GM12878 (cell line): ENCODE data around the gene GGT5. TPM values are rescaled to one million over a fixed set of nuclear protein-coding genes. Genes with fewer than 3 reads are reported as not detected.

Experiments used
- ATAC-seq: fragments of 200-7000 bp; cut with Tn5 transposase; 3 replicates; pipeline ENCODE4 v1.9.1; 2020; ENCODE audit warnings: mild to moderate bottlenecking, moderate library complexity
- BruUV-seq: library from RNA; stranded (reverse); fragments of 400-500 nt; replicated peaks from 2 replicates; lab custom pipeline; 2021; lab: Mats Ljungman, UMichigan
- CTCF ChIA-PET: fragments of 300-600 bp; sonication (Branson Sonifier 250); formaldehyde crosslinking; extraction: SDS; loops from one replicate; lab custom pipeline; 2021; ENCODE audit warnings: inconsistent platforms; lab: Yijun Ruan, JAX
- POLR2A ChIA-PET: fragments of 350-600 bp; formaldehyde crosslinking; extraction: SDS; loops from one replicate; lab custom pipeline; 2021; ENCODE audit warnings: inconsistent platforms; lab: Charles Lee
- RAD21 ChIA-PET: fragments of 300-600 bp; sonication (Branson Sonifier 250); formaldehyde crosslinking; loops from one replicate; lab custom pipeline; 2023; ENCODE audit warnings: antibody characterized with exemption; ENCODE audit not compliant: unreplicated experiment; lab: Charles Lee
- SMC1A ChIA-PET: fragments of 300-600 bp; sonication (Branson Sonifier 250); formaldehyde crosslinking; loops from one replicate; lab custom pipeline; 2023; ENCODE audit not compliant: unreplicated experiment, uncharacterized antibody; lab: Charles Lee
- DNase-seq: peaks from one replicate; pipeline ENCODE4 v3.0.0-alpha.2; 2011; ENCODE audit warnings: low read depth, low spot score
- FAIRE-seq: peaks from 3 replicates; lab custom pipeline; 2011; peaks lifted over from hg19 to GRCh38; lab: Jason Lieb, UNC
- H2AFZ ChIP-seq: 2 replicates; pipeline ENCODE4 v1.6.0; 2011; ENCODE audit warnings: low read depth, low read length, control low read depth; ENCODE audit not compliant: control insufficient read depth
- H3K27ac ChIP-seq: 2 replicates; pipeline ENCODE4 v1.5.1; 2011; ENCODE audit warnings: control low read depth; ENCODE audit not compliant: control insufficient read depth, insufficient read depth
- H3K27me3 ChIP-seq, 2 experiments: replicated peaks in 1 of 2; 2 replicates each; pipeline versions ENCODE4 v1.6.0 to v1.6.1; 2011; ENCODE audit warnings: low read length in 1 of 2; ENCODE audit not compliant: control insufficient read depth in 2 of 2, insufficient read depth in 2 of 2
- H3K36me3 ChIP-seq, 2 experiments: 2 replicates each; pipeline ENCODE4 v1.5.1; 2011; ENCODE audit warnings: low read length in 1 of 2; ENCODE audit not compliant: control insufficient read depth in 2 of 2, insufficient read depth in 2 of 2
- H3K4me1 ChIP-seq: 2 replicates; pipeline ENCODE4 v1.6.1; 2011; ENCODE audit warnings: mild to moderate bottlenecking, low read length, moderate library complexity, mixed read lengths; ENCODE audit not compliant: control insufficient read depth, insufficient read depth
- H3K4me2 ChIP-seq: 2 replicates; pipeline ENCODE4 v1.6.0; 2011; ENCODE audit warnings: control low read depth; ENCODE audit not compliant: control insufficient read depth, insufficient read depth
- H3K4me3 ChIP-seq: fragments of 200-600 bp; sonication (generic); 2 replicates; pipeline ENCODE4 v1.5.1; 2016
- H3K79me2 ChIP-seq: 2 replicates; pipeline ENCODE4 v1.6.0; 2011; ENCODE audit warnings: low read length; ENCODE audit not compliant: control insufficient read depth, insufficient read depth
- H3K9ac ChIP-seq: 2 replicates; pipeline ENCODE4 v1.8.0; 2011; ENCODE audit warnings: low read length, control low read depth, mixed read lengths; ENCODE audit not compliant: control insufficient read depth, insufficient read depth
- H3K9me3 ChIP-seq: replicated peaks from 3 replicates; pipeline ENCODE4 v1.5.1; 2011; ENCODE audit warnings: mild to moderate bottlenecking, low read length; ENCODE audit not compliant: control insufficient read depth, insufficient read depth
- H4K20me1 ChIP-seq: 2 replicates; pipeline ENCODE4 v1.6.0; 2011; ENCODE audit not compliant: control insufficient read depth, insufficient read depth
- CREB1 ChIP-seq: IDR thresholded peaks from 2 replicates; pipeline ENCODE4 v1.6.1; 2012; ENCODE audit warnings: low read depth, mild to moderate bottlenecking, inconsistent platforms
- E4F1 ChIP-seq: fragments of 450-650 bp; IDR thresholded peaks from 2 replicates; pipeline ENCODE4 v1.6.1; 2018; ENCODE audit warnings: borderline replicate concordance, mild to moderate bottlenecking; ENCODE audit not compliant: partially characterized antibody
- JUNB ChIP-seq: IDR thresholded peaks from 2 replicates; pipeline ENCODE4 v1.6.1; 2016; ENCODE audit warnings: antibody characterized with exemption, mild to moderate bottlenecking
- NBN ChIP-seq: fragments of 450-650 bp; IDR thresholded peaks from 2 replicates; pipeline ENCODE4 v1.6.1; 2016
- NFYA ChIP-seq: IDR thresholded peaks from 2 replicates; pipeline ENCODE4 v1.6.1; 2011; ENCODE audit warnings: low read depth, mild to moderate bottlenecking, low read length, improper control_type of control experiment, borderline replicate concordance
- POLR2A ChIP-seq: IDR thresholded peaks from 2 replicates; pipeline ENCODE4 v1.6.1; 2011; ENCODE audit warnings: low read depth, mild to moderate bottlenecking, low read length
- RB1 ChIP-seq: fragments of 450-650 bp; formaldehyde crosslinking; IDR thresholded peaks from 2 replicates; pipeline ENCODE4 v1.6.1; 2017; ENCODE audit warnings: mild to moderate bottlenecking, borderline replicate concordance
- TCF7 ChIP-seq: IDR thresholded peaks from 2 replicates; pipeline ENCODE4 v1.6.1; 2014; ENCODE audit warnings: antibody characterized with exemption, borderline replicate concordance
- ZNF24 ChIP-seq: fragments of 450-650 bp; IDR thresholded peaks from 2 replicates; pipeline ENCODE4 v1.6.1; 2017; ENCODE audit warnings: antibody characterized with exemption, mild to moderate bottlenecking
- ZSCAN29 ChIP-seq: fragments of 450-650 bp; IDR thresholded peaks from 2 replicates; pipeline ENCODE4 v1.6.1; 2017; ENCODE audit warnings: mild to moderate bottlenecking, moderate library complexity
- WGBS: methylation state at CpG from one replicate; pipeline ENCODE4 v1.1.6; 2016; ENCODE audit warnings: low lambda C conversion rate; ENCODE audit not compliant: insufficient replicate concordance, insufficient coverage; ENCODE audit errors: missing lambda C conversion rate; 5-methylcytosine and 5-hydroxymethylcytosine counted together
- in situ Hi-C: fragments of 300-500 bp; cut with MboI; formaldehyde crosslinking; loops from 9 replicates; pipeline ENCODE4 v1.14.3; 2018; ENCODE audit warnings: mixed read lengths
- intact Hi-C: fragments of 100-400 bp; cut with micrococcal nuclease; formaldehyde crosslinking; loops from one replicate; pipeline ENCODE4 v1.14.2; 2022; ENCODE audit not compliant: unreplicated experiment
- polyA plus RNA-seq, 11 experiments: library from polyadenylated mRNA; depleted of rRNA in 4 of 11; unstranded in 6 of 11; stranded (reverse) in 5 of 11; fragments of >200 nt; fragmentation: Nextera tagmentation in 4 of 11; fragmentation: Illumina TruSeq in 1 of 11; extraction: Ambion mirVana in 4 of 11; extraction: Trizol in 1 of 11; gene quantifications; 1 replicate in 1 of 11; 2 replicates in 10 of 11; pipeline versions ENCODE4 v1.2.1 to v1.2.3, GENCODE V29; 2011 to 2016; ENCODE audit warnings: inconsistent platforms in 2 of 11, missing spikeins in 2 of 11, low read depth in 1 of 11
- total RNA-seq, 4 experiments: library from RNA; depleted of rRNA in 3 of 4; stranded (reverse); fragments of >200 nt in 3 of 4; fragmentation: Illumina TruSeq in 1 of 4; extraction: Trizol in 1 of 4; gene quantifications; 2 replicates each; pipeline versions ENCODE4 v1.2.1 to v1.2.3, GENCODE V29; 2013 to 2021
- TF ChIP-seq, protein P1 (sequence below): fragments of 450-650 bp; conservative IDR thresholded peaks from 2 replicates; pipeline ENCODE4 v1.6.1; 2017; ENCODE audit warnings: mild to moderate bottlenecking, moderate library complexity
- TF ChIP-seq, protein P2 (sequence below): fragments of 450-650 bp; IDR thresholded peaks from 2 replicates; pipeline ENCODE4 v1.6.1; 2016; ENCODE audit warnings: mild to moderate bottlenecking
- TF ChIP-seq, protein P3 (sequence below): fragments of 150-350 bp; IDR thresholded peaks from 2 replicates; pipeline ENCODE4 v1.6.1; 2016; ENCODE audit warnings: low read depth, low read length

Gene GGT5
- total and polyA plus RNA-seq, 10 of the 15 experiments (the other 5 are each of a cell fraction or from before 2014, with no cell fraction given), result 0.34 TPM; not detected in 9

GRCh38 chr22:24198682-24199052 lies 46.2 kb downstream of the GGT5 start:
- ChIA-PET CTCF (interaction anchor here (2.4 kb wide), 1 partner anchor 32 kb away, joined by 11 read pairs; no protein-coding TSS in a partner anchor), POLR2A (interaction anchor here (0.5 kb wide), 1 partner anchor 137 kb away, joined by 9 read pairs; no protein-coding TSS in a partner anchor), RAD21 (interaction anchor here (0.7 kb wide), 1 partner anchor 1445 kb away, joined by 3 read pairs; no protein-coding TSS in a partner anchor), SMC1A (interaction anchor here (0.7 to 1.3 kb wide), 2 partner anchors 32 to 1669 kb away, joined by 4 read pairs; no protein-coding TSS in a partner anchor)
- no peak overlapping the region for H2AFZ ChIP-seq
- TF ChIP-seq TCF7 (no peak), CREB1 (no peak), RB1 (no peak), JUNB (no peak), E4F1 (no peak), ZNF24 (no peak), NBN (no peak), POLR2A (no peak), NFYA (no peak), ZSCAN29 (no peak)
- TF ChIP-seq, protein P1, sequence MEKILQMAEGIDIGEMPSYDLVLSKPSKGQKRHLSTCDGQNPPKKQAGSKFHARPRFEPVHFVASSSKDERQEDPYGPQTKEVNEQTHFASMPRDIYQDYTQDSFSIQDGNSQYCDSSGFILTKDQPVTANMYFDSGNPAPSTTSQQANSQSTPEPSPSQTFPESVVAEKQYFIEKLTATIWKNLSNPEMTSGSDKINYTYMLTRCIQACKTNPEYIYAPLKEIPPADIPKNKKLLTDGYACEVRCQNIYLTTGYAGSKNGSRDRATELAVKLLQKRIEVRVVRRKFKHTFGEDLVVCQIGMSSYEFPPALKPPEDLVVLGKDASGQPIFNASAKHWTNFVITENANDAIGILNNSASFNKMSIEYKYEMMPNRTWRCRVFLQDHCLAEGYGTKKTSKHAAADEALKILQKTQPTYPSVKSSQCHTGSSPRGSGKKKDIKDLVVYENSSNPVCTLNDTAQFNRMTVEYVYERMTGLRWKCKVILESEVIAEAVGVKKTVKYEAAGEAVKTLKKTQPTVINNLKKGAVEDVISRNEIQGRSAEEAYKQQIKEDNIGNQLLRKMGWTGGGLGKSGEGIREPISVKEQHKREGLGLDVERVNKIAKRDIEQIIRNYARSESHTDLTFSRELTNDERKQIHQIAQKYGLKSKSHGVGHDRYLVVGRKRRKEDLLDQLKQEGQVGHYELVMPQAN, result no peak
- TF ChIP-seq, protein P2, sequence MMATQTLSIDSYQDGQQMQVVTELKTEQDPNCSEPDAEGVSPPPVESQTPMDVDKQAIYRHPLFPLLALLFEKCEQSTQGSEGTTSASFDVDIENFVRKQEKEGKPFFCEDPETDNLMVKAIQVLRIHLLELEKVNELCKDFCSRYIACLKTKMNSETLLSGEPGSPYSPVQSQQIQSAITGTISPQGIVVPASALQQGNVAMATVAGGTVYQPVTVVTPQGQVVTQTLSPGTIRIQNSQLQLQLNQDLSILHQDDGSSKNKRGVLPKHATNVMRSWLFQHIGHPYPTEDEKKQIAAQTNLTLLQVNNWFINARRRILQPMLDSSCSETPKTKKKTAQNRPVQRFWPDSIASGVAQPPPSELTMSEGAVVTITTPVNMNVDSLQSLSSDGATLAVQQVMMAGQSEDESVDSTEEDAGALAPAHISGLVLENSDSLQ, result no peak
- TF ChIP-seq, protein P3, sequence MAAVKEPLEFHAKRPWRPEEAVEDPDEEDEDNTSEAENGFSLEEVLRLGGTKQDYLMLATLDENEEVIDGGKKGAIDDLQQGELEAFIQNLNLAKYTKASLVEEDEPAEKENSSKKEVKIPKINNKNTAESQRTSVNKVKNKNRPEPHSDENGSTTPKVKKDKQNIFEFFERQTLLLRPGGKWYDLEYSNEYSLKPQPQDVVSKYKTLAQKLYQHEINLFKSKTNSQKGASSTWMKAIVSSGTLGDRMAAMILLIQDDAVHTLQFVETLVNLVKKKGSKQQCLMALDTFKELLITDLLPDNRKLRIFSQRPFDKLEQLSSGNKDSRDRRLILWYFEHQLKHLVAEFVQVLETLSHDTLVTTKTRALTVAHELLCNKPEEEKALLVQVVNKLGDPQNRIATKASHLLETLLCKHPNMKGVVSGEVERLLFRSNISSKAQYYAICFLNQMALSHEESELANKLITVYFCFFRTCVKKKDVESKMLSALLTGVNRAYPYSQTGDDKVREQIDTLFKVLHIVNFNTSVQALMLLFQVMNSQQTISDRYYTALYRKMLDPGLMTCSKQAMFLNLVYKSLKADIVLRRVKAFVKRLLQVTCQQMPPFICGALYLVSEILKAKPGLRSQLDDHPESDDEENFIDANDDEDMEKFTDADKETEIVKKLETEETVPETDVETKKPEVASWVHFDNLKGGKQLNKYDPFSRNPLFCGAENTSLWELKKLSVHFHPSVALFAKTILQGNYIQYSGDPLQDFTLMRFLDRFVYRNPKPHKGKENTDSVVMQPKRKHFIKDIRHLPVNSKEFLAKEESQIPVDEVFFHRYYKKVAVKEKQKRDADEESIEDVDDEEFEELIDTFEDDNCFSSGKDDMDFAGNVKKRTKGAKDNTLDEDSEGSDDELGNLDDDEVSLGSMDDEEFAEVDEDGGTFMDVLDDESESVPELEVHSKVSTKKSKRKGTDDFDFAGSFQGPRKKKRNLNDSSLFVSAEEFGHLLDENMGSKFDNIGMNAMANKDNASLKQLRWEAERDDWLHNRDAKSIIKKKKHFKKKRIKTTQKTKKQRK, result no peak
- DNase-seq, result no peak
- H3K9me3 ChIP-seq, result no peaks in the 10 kb centered on the region
- no peaks in the 10 kb centered on the region for H3K36me3 ChIP-seq
- intact Hi-C loops, result no loop called here
- H3K79me2 ChIP-seq, result no peaks in the 10 kb centered on the region
- H3K4me3 ChIP-seq, result no peak overlapping the region
- no peaks in the 10 kb centered on the region for H4K20me1 ChIP-seq
- BruUV-seq, result no TSS peak
- H3K27ac ChIP-seq, result no peak overlapping the region
- no peaks in the 10 kb centered on the region for H3K27me3 ChIP-seq
- H3K9ac ChIP-seq, result no peak overlapping the region
- no peak for FAIRE-seq
- H3K4me1 ChIP-seq, result peaks cover 3% of the 10 kb centered on the region
- no peak overlapping the region for H3K4me2 ChIP-seq
- 87% methylated on average over 6 of the region's 6 CpGs for WGBS
- no peak for ATAC-seq
- in situ Hi-C loops, result loop anchor here (5.0 kb wide), 1 partner anchor 39 kb away; no protein-coding TSS in a partner anchor
